GM19043 (cell line): ENCODE measurements around the gene DHX58.
A peak's percentile ranks its signal among the peaks of the same experiment; 100 is the strongest.

Experiments used
- ATAC-seq: cut with Tn5 transposase; IDR thresholded peaks from one replicate; pipeline ENCODE4 v1.9.1; 2021; ENCODE audit warnings: low read depth; ENCODE audit not compliant: unreplicated experiment

The DHX58 gene

GRCh38 chr17:42111265-42111636 is 1.3 kb downstream of the DHX58 start:
- no peak for ATAC-seq

GRCh38 chr17:42110301-42111264 is 1.9 kb downstream of the DHX58 start:
- no peak for ATAC-seq

GRCh38 chr17:42109086-42109485 is 3.4 kb downstream of the DHX58 start:
- ATAC-seq, result no peak

- peak; percentile 62 for ATAC-seq
Measured at GRCh38 chr17:42107597-42108576, 4.6 kb downstream of the DHX58 start.

- no peak for ATAC-seq
Measured at GRCh38 chr17:42107124-42107523, 5.4 kb downstream of the DHX58 start.

- no peak for ATAC-seq
Measured at GRCh38 chr17:42106009-42106408, 6.5 kb downstream of the DHX58 start.

- no peak for ATAC-seq
Measured at GRCh38 chr17:42104264-42104663, 8.2 kb downstream of the DHX58 start.

- ATAC-seq, result no peak
Measured at GRCh38 chr17:42103221-42103954, 9.1 kb downstream of the DHX58 start.

GRCh38 chr17:42101513-42102292 is 10.8 kb downstream of the DHX58 start:
- no peak for ATAC-seq

- ATAC-seq, result no peak
Measured at GRCh38 chr17:42098730-42099399, 13.6 kb downstream of the DHX58 start.

GRCh38 chr17:42097691-42098631 is 14.6 kb downstream of the DHX58 start, which contains the start of gene ZNF385C:
Gene ZNF385C (minus strand): TSS chr17:42098473. CDS start chr17:42063056, 35,417 bp downstream.
- ATAC-seq, result no peak

- ATAC-seq, result no peak
Measured at GRCh38 chr17:42096360-42097111, 16.0 kb downstream of the DHX58 start.

GRCh38 chr17:42094375-42095069 is 18.0 kb downstream of the DHX58 start:
- no peak for ATAC-seq

- ATAC-seq, result no peak
Measured at GRCh38 chr17:42092939-42093338, 19.6 kb downstream of the DHX58 start.

- ATAC-seq, result no peak
Measured at GRCh38 chr17:42090964-42091790, 21.3 kb downstream of the DHX58 start.

- no peak for ATAC-seq
Measured at GRCh38 chr17:42088736-42089135, 23.8 kb downstream of the DHX58 start.
